ENCODE results near the gene TATDN2.
"Not testable (repeated sequence)": the region's sequence is repeated elsewhere in the genome, so short reads cannot be mapped to it uniquely, and the experiment has no call there.

TATDN2 gene

DNA sequence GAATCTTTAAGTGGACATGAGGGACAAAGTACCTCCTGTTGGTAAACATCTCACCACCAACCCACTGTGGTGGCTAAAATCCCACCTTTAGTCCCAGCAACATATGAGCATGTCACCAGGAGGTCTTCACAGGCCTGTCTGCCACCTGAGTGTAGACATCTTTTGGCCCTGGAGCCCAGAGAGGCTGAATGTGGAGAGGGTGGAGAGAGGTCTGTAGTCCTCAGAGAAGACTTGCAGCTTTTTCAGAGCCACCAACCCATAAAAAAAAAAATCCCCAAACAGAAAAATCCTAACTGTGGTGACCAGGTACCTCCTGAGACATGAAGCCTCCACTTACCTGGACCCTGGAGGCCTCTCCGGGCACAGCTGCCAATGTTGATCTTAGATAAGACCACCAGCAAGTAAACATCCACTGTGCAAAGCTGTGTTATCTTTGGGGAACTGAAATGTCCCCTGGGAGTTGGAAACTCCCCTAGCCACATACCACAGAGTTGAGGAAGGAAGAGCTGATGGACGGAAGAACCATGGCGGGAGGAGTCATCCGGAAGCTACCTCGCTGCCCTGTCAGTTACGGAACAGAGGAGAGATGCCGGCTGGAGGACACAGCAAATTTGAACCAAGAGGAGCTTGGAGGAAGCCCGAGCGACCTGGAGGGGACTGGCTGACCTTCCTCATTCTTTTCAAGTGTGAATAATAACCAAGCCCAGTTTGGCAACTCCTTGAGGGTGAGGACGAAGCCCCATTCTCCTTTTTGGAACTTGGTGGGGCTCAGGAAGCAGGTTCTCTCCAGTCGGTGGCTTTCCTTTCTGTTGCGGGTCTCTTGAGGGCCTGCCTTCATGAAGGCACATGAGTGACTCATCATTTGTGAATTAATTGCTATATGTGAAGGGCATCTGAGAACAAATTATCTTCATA is 44.5 kb downstream of the TATDN2 start, which contains the start of gene GHRL:
Gene GHRL (minus strand): TSS at position 443 of the 915 bp plus-strand sequence. CDS start 2,767 bp downstream, outside the sequence.
- DNase-seq, result no peak

DNA sequence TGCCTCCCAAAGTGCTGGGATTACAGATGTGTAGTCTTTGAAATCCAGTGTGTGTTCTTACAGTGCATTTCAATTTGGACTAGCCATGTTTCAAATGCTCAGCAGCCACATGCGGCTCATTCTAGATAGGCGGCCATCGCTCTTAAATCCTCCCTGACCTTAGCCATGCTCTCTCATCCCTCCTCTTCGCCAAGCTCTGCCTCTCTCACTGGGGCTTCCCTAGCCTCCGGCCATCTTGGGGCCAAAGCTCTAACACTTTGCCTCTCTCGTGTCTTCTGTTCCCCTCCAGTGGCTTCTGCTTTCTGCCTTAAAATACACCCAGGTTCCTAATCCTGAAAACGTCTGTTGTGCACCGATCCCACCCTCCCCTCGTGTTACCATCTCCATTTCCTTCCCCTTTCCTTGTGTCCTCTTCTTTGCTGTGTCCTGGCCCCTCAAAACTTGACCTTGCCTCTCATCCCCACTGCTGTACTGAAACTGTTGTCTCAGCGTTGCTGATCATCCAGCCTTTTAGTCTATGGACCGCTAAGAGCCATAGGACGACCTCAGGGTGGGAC is 45.8 kb downstream of the TATDN2 start:
- no peak for DNase-seq

DNA sequence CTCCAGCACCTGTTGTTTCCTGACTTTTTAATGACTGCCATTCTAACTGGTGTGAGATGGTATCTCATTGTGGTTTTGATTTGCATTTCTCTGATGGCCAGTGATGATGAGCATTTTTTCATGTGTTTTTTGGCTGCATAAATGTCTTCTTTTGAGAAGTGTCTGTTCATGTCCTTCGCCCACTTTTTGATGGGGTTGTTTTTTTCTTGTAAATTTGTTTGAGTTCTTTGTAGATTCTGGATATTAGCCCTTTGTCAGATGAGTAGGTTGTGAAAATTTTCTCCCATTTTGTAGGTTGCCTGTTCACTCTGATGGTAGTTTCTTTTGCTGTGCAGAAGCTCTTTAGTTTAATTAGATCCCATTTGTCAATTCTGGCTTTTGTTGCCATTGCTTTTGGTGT is 49.8 kb downstream of the TATDN2 start:
- DNase-seq, result not testable (repeated sequence)

DNA sequence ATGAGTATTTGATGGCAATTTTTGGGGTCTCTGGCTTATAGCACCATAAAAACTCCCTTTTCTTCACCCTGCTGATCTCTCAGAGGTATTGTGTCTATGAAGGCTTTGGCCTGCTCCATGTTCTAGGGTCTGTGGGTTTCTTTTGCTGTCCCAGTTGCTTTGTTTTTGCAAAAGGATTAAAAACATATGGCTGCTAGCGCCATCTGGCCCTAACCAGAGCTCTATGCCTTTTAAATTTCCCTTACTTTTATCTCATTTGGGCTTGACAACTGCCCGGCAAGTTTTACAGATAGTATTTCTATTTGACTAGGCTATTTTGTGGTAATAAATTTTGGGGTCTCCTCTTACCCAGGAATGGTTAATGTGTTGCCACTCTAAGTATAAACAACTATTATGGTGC is 50.9 kb downstream of the TATDN2 start:
- no peak for DNase-seq

DNA sequence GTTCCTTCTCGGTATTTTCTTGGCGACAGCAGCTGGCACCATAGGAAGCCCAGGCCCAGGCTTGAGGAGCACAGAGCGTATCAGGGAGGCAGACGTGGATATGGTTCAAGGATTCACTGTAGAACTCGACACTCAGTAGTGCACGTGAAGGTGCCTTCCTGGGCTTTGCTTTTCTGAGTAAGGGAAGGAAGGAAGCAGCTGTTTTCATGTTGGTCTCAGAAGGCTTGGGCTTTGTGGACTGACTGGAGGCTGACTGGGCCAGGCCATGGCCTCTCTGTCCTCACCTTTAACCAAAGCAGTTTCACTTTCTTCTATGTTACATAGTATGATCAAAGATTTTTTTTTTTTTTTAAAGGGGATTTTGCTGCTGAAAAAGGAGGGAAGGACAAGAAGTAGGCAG is 51.4 kb downstream of the TATDN2 start:
- no peak for DNase-seq

DNA sequence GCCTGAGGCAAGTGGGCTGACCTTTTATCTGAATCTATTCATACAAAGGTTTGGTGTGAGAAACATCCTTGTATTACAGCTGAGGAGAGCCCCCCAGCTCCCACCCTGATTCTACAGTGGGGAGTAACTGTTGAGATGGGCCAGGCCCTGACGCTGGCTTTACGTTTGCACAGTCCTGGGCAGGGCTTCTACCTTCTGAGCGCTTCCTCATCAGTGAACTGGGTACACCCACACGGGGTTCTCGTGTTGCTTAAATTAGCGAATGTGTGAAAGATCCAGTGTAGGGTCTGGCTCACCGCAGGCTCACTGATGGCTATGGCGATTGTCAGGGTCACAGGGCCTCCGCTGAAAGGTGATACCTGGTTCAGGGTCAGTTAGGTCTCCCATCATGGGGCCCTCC is 51.8 kb downstream of the TATDN2 start:
- no peak for DNase-seq

DNA sequence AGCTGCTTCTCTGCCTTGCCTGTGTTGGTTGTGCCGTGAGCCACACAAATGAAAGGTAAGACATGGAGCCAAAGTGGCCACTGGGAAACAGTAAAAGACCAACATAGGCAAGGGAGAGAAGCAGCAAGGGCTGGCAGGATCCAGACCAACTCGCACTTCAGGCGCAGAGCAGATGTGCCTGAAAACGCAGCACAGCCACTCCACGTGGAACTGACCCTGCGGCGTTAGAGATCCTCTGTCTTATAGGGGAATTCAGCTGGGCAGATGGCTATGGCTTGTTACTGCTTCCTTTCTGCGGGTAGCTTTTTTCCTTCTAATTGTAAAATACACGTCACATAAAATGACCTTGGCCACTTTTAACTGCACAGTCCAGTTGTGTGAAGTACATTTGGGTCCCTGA is 54.8 kb downstream of the TATDN2 start:
- no peak for DNase-seq

DNA sequence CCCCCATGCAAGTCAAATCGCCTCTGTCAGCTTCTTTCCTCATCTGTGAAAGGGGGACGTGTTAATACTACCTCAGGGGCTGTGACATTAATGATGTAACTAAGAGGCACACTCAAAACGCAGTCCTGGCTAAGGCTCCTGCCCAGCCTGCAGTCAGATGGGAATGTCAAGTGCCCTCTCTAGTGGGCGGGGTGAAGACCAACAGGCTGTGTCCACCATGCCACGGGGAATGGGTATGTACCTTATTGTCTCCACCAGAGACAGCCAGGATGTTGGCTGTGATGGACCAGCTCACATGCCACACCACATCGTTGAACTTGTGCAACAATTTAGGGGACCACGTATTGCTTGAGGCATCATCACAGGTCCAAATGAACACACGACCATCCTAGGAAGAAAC is 55.5 kb downstream of the TATDN2 start:
- no peak for DNase-seq

DNA sequence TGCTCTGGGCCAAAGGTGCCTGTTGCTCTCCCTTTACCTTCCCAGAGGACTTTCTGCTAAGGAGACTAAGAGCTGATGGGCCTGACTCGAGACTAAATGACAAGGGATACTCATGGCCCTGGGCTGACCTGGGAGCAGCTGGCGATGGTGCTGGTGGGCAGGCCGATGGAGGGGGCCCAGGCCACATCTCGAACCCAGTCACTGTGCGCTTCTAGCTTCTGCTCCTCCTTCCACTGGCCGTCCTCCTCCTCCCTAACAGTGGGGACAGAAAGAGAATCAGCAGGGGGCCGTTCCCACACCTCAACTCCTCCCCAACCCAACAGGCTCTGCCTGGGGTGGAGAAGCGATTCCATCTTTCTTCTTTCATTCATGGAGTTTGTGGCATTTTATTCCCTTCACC is 56.6 kb downstream of the TATDN2 start:
- DNase-seq, result no peak

DNA sequence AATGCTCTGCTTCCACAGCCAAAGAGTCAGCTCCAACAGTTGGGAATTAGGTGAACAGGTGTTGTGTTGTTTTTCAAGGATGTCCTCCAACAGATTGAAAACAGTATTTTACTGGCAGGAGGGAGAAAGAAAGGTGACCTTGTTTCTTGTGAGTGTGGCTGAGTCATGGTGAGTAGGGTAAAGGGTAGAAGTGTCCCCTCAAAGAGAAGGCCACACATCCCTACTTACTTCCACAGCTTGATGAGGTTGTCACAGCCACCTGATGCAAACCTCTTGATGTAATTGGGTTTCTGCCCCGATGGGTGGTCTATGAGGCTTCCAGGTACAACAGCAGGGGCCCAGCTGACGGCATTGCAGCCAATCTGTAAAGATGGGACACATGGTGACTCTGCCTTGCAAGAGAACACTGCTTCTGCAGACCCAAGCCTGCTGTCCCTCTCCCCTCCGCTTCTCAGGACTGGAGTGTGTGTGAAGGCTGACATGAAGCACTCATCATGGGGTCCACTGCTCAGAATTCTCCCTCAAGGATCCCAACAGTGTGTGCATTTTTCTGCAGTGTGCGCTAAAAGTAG is 57.2 kb downstream of the TATDN2 start:
- no peak for DNase-seq

DNA sequence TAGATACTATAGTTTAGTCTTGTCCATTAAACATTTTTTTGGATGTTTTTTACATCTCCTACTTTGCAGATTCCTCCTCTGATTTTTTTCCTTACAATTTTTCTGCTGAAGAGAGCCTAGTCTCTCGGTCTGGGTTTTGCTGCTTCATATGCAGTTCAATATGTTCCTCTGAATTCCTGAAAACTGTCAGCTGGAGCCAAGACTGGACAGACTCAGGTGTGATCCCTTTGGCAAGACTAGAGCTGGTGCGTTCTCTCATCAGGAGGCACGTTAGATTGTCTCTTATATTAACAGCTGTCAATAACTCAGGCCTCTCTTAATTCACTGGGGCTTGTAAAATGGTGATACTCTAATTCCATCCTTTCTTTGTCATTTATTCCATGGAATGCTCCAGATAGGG is 57.9 kb downstream of the TATDN2 start:
- no peak for DNase-seq

DNA sequence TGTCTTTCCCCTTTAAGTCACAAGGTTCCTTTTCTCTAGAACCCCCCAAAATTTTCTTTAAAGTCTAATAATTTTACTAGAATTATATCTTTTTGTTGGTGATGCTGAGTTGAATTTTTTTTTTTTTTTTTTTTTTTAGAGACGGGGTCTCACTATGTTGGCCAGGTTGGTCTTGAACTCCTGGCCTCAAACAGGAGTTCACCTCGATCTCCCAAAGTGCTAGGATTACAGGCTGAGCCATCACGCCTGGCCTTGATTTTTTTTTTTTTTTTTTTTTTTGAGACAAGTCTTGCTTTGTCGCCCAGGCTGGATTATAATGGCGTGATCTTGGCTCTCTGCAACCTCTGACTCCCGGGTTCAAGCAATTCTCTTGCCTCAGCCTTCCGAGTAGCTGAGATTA is 60.4 kb downstream of the TATDN2 start:
- no peak for DNase-seq

DNA sequence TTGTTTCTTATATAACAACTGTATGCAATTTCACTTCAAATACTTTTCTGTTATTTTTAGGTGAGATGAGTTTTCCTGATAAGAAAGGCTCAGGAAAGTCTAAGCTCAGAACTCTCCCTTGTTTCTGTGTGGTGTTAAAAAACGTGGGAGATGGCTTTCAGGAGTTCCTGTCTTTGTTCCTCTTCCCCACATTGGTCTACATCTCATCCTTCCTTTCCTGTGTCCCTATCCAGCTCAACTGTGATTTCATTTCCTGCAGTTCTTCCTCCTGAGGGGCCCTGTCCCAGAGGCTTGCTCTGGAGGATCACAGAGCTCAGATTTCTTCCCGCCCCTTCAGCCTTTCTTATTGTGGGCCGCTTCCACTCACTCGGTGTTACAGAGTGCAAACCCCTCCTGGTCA is 61.5 kb downstream of the TATDN2 start:
- no peak for DNase-seq

DNA sequence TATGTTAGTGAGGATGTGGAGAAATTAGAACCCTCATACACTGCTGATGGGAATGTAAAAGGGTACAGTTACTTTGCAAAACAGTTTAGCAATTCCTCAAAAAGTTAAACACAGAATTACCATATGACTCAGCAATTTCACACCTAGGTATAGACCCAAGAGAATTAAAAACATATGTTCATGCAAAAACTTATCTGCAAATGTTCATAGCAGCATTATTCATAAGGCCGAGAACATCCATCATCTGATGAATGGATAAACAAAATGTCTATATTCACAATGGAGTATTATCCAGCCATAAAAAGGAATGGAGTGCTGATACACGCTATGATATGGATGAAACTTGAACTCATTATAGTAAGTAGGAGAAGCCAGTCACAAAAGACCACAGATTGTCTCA is 62.3 kb downstream of the TATDN2 start:
- no peak for DNase-seq

DNA sequence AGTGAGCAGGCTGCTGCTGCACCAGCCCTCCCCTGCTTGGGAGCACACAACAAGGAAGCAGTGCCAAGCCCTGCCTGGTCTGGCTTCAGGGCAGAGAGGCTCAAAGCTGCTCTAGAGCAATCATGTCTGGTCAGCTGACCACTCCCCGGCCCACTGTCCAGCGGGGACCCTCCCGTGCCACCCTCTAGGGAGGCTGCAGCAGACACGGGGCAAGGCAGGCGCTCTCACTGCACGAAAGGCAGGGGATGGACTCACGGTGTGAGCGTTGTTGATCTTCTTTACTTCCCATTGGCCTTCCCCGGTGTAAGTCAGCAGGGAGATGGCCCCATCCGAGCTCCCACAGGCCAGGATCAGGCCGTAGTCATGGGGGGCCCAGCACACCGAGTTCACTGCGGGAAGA is 63.5 kb downstream of the TATDN2 start:
- no peak for DNase-seq

DNA sequence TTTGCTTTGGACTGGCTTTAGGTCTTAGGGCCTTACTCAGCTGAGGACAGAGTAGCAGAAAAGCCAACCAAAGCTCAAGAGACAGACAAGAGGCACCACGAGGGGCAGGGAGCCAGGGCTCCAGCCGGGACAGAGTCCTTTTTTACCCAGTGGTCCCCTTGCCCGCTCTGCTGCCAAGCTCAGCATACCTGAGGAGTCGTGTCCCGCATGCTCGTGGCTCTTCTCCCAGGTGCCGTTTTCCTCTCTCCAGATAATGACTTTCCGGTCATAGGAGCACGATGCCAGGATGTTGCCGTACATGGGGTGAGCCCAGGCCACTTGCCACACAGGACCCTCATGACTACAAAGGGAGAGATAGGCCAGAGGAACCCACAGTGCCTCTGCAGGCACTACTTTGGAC is 64.1 kb downstream of the TATDN2 start:
- DNase-seq, result no peak

DNA sequence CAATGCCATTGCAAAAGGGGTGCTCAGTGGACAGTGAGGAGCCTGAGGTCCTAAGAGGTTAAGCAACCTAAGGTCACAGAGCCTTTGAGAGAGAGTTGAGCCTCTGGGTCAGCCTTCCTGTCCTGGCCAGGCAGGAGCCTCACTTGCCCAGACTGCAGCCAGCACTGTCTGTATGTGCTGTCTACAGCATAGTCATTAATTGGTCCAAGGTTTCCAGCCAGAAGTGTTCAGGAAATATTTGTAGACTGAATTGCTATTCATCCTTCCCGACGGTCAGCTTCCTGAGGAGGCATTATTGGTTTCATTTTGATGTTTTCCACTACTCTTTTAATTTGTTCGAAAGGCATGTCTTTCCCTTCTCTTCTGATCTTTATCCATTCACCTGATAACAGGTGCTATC is 64.6 kb downstream of the TATDN2 start:
- DNase-seq, result no peak

DNA sequence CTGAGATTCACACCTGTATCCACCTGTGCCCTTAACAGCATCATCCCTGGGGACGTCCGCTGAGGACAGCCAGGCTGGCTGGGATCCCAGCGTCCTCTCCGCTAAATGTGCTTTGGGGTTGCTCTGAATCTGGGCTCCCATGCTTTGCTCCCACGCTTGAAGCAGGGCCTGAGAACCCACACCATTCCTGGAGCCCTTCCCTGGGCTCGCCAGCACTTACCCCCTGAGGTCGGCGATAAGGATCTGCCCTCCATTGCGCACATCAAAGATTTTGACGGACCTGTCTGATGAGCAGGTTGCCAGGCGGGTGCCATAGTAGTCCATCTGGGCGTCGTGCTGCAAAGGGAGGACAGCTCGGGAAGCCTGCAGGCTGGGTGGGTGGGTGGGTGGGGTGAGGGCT is 66.8 kb downstream of the TATDN2 start:
- no peak for DNase-seq

DNA sequence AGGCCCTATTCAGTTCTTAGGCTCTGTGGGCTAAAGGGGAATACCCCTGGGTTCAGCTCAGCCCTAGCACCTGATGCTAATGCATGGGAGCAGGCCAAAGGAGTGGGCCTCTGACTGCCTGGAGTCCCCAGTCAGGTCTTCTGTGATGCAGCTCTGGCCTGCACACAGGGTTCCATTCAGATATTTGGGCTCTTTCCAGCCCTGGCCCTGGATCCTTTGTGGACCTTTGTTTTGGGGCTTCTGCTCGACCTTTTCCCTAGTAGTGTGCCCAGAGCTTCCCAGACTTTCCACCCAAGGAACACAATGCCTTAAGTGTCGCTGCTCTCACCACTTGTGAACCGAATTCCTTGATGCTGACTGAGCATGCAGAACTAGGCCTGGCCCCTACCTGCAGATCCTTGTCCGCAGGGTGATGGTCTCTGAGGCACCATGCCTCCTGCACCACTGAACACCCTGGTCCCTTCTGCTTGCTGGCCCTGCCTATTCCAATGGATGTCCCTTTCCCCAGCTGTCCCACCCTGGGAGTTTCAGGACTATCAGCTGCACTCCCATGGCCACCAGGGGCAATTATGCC is 67.6 kb downstream of the TATDN2 start:
- DNase-seq, result no peak

DNA sequence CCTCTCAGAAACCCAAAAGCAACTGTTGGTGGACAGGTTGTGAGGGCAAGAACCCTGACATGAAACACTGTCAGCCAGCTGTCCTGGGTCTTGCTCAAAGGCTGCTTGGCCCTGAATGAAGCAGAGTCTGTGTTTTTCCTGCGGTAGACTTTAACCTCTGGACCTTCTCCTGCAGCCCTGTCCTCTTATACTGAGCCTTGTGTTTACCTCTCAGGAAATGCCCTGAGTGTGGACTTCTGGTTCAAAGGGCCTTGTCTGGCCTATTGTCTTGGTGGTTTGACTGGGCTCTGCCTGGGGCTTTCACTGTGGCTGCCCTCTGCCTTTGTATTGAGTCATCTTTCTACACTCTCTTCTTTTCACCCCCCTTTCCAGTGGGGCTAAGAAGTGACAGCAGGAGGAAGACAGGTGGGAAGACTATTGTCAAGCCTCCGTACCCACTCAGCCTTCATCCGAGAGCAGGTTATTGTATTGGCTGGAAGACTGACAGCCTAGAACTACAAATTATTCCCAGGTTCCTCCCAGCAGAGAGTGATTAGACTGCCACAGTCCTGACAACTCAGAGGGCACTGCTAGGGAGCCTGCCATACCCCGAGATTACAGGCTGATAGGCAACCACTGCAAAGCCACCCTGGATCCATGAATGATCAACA is 69.2 kb downstream of the TATDN2 start:
- no peak for DNase-seq

DNA sequence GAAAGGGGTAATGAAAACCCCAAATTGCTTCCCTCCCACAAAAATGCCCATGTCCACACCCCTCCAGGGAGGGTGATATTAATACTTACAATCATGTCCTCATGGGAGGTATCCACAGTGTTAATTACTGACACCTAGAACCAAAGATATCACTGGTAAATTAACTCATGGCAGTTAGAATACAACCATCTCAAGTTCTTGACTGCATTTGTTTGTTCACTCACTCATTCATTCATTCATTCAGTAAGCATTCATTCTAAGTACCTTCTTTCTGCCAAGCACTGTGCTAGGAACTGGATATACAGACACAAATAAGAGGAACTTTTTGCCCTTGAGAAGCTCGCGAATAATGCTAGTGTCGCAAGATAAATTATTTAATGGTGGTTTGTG is 69.7 kb downstream of the TATDN2 start:
- DNase-seq, result no peak

DNA sequence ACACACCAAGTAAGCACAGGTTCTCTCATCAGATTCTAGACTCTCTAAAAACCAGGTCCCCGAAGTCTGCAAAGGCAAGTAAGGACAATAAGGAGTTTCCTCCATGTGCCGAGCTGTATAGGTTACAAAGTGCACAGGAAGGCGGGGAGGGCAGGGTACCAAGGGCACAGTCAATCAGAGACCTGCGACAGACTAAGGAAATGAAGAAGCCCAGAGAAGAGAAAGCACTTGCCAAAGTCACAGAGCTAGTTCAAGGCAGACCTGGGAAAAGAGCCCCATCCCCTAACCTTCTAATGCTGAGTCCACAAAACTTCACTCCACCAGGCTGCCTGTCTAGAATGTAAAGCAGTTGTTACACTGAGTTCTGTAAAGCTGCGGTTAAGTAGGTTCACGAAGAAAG is 71.0 kb downstream of the TATDN2 start:
- no peak for DNase-seq

DNA sequence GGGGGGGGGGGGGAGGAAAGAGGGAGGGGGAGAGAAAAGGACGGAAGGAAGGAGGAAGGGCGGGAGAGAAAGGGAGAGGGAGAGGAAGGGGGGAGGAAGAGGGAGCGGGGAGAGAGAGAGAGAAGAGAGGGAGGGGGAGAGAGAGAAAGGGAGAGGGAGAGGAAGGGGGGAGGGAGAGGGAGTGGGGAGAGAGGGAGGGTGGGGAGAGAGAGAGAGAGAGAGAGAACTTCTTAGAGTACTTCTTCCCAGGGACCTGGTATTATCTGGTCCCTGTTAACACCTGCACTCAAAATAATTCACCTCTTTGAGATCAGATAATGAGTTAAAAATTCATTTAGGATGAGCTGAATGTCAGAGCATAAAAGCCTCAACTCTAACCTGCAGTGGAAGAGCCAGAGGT is 71.5 kb downstream of the TATDN2 start:
- no peak for DNase-seq

DNA sequence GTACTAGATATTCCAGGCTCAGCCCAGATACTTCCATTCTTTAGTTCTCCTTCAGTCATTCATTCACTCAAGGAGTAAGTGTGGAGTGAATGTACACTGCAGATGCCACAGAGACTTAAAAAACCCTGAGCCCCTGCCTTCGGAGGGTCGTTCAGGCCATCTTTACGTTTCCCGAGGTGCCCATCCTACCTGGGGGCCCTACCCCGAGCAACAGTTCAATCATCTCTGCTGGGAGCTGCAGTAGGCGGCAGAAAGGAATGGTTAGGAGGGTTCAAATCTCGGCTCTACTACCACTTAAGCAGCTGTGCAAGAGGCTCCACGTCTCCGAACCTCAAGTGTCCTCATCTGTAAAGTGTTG is 72.0 kb downstream of the TATDN2 start:
- no peak for DNase-seq

Measured in activated CD4-positive, alpha-beta T cell treated with anti-CD3 and anti-CD28 coated beads for 1 hour (primary cell).